GDM1 (cell line): ENCODE data around the gene MCL1.

ENCODE experiments used
- DNase-seq: peaks from one replicate; lab custom pipeline; 2025; lab: John Stamatoyannopoulos, UW

Gene MCL1

DNA sequence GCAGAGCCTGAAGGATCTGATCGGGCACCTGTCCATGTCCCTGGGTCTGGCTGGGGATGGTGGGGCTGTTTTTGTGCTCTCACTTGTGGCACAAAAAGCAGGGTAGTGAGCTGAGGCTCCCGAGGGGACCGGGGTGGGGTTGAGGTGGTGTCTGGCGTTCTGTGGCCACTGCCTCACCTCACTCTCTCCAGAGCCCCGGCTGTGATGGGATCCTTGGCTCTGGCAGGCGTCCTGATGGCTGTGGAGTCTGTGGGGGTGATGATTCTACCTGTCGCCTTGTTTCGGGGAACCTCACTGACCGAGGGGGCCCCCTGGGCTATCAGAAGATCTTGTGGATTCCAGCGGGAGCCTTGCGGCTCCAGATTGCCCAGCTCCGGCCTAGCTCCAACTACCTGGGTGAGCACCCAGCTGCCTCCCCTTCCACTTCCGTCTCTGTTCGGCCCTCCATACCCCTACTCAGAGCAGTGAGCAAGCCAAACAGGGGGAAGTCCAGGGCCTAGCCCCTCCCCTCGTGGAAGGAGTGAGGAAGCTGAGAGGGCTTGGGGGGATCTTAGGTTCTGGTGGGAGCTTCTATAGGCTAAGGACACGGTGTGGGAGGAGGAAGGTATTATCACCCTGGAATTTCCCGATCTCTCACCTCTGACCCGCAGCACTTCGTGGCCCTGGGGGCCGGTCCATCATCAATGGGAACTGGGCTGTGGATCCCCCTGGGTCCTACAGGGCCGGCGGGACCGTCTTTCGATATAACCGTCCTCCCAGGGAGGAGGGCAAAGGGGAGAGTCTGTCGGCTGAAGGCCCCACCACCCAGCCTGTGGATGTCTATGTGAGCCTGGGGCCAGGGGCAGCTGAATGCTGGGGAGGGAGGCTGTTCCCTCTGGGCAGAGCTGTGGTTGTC, 23.2 kb downstream of the MCL1 start:
- no peak for DNase-seq

DNA sequence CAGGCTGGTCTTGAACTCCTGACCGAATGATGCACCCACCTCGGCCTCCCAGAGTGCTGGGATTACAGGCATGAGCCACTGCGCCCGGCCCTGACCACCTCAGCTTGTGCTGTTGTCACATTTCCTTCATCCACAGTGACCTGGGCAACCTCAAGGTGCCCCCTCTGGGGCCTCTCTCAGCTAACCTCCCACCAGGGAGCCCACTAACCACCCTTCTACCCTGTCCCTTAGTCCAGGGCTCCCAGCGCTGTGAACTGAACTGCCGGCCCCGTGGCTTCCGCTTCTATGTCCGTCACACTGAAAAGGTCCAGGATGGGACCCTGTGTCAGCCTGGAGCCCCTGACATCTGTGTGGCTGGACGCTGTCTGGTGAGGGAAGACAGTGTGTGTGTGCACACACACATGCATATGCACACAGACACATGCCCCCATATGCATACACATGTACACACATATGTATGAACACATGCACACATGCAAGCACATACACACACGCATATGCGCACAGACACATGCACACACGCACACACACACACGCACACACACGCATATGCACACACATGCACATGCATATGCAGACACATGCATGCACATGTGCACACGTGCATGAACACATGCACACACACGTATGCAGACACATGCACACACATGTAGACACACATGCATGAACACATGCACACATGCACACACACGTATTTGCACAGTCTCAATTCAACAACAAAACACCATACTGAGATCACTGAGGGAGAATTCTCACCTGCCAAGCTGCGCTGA, 24.0 kb downstream of the MCL1 start:
- no peak for DNase-seq

DNA sequence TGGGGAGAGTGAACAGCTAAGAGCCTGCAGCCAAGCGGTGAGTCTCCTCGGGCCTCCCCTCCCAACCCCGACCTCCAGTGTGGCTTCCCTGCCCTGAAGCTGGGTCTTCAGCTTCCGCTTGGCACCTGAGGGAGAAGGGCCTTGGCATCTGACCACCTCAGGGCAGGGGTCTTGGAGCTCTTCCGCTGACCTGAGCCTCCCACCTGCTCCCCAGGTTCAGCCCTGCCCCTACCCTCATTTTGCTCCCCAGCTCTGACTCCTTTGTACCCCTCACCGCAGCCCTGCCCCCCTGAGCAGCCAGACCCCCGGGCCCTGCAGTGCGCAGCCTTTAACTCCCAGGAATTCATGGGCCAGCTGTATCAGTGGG, 25.3 kb downstream of the MCL1 start:
- DNase-seq: no peak

DNA sequence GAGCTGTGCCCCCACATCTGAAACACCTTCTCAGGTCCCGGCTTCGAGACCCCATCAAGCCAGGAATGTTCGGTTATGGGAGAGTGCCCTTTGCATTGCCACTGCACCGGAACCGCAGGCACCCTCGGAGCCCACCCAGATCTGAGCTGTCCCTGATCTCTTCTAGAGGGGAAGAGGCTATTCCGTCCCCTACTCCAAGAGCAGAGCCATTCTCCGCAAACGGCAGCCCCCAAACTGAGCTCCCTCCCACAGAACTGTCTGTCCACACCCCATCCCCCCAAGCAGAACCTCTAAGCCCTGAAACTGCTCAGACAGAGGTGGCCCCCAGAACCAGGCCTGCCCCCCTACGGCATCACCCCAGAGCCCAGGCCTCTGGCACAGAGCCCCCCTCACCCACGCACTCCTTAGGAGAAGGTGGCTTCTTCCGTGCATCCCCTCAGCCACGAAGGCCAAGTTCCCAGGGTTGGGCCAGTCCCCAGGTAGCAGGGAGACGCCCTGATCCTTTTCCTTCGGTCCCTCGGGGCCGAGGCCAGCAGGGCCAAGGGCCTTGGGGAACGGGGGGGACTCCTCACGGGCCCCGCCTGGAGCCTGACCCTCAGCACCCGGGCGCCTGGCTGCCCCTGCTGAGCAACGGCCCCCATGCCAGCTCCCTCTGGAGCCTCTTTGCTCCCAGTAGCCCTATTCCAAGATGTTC, 25.9 kb downstream of the MCL1 start:
- DNase-seq: no peak

DNA sequence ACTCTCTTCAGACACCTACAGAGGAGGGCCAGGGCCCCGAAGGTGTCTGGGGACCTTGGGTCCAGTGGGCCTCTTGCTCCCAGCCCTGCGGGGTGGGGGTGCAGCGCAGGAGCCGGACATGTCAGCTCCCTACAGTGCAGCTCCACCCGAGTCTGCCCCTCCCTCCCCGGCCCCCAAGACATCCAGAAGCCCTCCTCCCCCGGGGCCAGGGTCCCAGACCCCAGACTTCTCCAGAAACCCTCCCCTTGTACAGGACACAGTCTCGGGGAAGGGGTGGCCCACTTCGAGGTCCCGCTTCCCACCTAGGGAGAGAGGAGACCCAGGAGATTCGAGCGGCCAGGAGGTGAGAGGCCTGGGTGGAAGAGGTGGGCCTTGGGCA, 26.5 kb downstream of the MCL1 start:
- DNase-seq: no peak

DNA sequence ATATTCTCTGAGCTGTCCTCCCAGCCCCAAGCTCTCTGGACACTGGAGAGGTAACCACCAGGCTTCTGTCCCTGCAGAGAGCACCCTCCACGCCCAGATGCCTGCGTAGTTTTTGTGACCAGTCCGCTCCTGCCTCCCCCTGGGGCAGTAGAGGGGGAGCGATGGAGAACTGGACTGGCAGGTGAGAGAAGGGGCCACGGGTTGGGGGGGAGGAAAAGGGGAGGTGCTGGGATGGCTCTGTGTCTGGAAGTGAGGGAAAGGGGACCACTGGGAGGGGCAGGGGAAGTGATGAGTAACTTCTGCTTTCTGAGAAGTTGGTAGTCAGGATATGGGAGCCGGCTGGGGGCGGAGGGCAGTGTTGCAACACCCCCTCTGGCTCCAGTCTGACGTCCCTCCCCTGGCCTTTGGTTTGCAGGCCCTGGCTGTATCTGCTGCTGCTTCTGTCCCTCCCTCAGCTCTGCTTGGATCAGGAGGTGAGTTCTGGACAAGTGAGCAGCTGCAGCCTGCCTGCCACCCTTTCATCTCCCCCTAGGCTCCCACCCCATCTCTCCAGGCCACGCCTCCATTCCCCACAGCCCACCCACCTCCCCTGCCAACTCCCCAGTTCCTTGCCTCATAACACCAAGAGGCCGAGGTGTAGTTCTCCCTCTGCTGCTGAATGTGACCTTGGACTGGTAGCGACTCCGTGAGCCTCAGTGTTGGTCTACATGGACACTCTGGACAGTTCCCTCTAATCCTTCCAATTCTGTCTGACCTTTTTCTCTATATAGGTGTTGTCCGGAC, 27.1 kb downstream of the MCL1 start:
- peak; percentile 87 for DNase-seq

DNA sequence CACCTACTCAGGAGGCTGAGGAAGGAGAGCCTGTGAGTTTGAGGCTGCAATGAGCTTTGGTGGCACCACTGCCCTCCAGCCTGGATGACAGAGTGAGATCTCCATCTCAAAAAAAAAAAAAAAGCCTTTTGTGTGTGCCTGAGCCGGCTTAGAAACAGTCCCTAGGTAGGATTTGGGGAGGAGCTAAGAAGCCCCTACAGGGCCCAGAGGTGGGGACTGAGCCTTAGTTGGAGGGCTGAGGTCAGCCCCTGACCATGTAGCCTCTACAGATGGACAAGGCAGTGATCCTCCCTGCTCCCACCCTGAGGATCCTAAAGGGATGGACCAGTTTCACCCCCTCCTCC, 27.7 kb downstream of the MCL1 start:
- no peak for DNase-seq

DNA sequence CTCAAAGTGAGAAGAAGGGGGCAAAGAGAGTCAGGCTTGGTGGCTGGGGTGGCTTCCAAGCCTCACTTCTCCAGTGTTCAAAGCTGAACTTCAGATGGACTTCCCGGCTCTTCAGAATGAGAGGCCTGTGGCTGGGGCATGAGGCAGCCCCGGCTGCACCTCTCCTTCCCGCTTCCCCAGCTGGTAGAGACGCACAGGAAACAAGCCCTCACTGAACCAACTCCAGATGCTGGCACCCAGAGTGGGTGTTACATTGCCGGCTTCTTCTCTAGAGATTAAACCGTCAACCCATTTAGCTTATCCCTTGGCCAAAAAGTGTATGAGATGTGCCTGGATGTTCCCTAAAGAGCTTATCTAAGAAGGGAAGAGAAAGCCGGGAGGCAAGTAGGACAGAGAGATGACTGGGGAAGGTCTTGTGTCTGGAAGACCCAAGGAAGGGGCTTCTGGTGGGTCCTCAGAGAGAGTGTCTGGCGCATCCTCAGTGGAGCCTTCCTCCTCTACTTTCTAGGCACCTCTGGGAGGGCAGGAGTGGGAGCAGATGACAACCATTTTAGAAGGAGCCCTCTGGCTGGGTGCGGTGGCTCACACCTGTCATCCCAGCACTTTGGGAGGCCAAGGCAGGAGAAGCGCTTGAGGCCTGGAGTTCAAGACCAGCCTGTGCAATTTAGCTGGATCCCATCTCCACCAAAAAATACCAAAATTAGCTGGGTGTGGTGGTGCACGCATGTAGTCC, 28.2 kb downstream of the MCL1 start:
- no peak for DNase-seq

DNA sequence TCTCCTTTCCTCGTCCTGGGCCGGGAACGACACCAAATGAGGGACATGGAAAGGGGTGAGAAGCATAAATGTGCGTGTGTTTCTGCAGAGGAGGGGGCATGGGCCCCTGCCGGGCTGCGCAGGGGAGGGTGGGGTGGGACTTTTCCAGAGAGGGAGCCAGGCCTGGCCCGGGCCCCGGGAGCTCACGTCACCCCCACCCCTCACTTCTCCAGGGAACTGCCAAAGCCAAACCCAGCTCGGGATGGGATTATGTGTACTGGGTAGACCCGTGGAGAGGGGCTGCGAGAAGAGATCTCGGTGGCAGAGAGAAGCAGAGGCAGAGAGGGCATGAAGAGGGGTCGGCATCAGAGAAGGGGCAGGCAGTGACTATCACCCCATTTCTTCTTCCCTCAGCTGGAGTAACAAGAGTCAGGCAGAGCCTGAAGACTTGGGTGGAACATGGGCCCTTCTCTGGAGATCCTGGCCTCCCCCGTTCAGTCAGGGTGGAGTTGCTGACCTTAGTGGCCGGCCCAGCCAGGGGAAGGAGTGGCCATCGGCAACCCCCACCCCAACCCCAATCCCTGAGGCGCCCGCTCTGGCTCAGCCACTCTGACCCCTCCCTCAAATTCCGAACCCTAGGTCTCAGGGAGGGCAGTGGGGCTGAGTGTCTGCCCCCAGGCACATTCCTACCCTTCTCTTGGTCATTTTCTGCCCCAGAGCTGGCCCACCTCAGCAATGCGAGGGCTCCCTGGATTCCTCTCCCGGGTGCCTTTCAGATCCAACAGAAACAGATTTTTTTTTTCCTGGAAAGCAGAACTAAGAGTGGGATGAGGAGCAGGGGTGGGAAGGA, 29.0 kb downstream of the MCL1 start:
- no peak for DNase-seq

DNA sequence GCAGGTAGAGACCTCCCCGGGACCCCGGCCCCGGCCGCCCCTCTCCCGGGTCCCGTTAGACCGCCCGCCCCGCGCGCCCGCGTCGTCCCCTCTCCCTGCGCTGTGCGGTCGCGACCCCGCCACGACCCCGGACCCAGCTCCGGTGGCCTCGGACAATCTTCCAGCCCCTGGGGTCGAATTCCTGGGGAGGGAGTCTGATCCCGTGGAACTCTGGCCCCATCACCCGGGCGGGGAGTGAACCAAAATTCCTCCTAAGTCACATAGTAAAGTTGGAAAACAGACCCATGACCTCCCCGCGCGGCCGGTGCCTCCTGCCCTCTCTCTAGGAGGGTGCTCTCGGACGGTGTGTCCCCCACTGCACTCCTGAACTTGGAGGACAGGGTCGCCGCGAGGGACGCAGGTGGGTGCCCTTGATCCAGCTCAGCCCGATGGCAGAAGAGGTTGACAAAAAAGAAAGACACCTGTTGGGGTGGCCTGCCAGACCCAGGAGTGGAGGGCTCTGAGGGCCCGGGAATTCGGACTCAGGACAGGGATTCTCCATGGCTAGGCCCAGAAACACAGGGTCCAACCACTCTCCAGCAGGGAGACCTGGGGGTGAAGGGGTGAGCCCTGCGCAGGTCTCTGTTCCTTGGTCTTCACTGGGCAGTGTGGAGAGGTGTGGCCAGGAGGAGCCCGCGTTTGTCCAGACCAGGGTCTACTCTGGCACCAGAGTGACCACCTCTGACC, 29.8 kb downstream of the MCL1 start:
- DNase-seq: no peak

DNA sequence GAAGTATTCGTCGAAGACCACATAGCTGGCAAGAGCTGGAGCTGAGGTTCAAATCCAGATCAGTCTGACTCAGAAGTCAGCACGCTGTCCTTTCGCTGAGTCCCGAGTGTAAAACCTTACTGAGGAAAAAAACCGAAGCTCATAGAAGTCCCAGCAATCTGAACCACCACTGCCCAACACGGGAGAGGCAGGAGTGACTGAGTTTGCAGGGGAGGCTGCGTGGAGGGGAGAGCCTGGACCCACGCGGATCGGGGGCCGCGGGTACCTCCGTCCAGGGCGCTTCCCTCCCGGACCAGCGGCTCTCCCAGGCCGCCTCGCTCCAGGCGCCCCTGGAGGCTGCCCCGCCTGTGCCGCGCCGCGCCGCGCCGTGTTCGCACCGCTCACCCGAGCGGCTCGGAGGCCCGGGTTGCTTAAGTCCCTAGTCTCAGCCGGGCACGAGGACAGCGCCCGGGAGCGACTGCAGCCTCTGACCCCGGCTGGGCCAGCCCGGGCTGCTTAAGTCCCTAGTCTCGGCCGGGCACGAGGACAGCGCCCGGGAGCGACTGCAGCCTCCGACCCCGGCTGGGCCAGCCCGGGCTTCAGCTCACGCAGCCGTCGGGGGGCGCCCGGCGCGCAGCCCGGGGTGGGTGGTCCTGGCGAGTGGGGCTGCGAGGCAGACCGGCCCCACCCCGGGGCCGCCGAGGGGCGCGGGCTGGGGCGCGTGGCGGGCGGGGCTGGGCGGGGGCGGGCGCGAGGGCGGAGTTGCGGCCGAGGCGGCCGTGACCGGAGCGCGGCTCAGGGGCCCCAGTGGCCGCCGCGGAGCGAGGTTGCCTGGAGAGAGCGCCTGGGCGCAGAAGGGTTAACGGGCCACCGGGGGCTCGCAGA, 30.5 kb downstream of the MCL1 start, which contains the start of gene ADAMTSL4:
Gene ADAMTSL4, plus strand, starts transcription at position 777 of the 864 bp plus-strand sequence. CDS start 2,881 bp downstream, outside the sequence.
- peak; percentile 42 for DNase-seq

DNA sequence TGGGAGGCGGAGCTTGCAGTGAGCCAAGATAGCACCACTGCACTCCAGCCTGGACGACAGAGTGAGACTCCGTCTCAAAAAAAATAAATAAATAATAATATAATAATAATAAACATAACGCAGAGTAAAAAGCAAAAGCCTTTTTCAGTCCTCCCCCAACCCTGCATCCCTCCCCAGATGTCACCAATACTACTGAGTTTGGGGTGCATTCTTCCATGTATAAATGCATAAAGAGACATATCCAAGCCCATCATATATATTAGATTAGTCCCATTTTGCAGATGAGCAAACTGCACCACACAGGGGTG, 31.1 kb downstream of the MCL1 start:
- no peak for DNase-seq

DNA sequence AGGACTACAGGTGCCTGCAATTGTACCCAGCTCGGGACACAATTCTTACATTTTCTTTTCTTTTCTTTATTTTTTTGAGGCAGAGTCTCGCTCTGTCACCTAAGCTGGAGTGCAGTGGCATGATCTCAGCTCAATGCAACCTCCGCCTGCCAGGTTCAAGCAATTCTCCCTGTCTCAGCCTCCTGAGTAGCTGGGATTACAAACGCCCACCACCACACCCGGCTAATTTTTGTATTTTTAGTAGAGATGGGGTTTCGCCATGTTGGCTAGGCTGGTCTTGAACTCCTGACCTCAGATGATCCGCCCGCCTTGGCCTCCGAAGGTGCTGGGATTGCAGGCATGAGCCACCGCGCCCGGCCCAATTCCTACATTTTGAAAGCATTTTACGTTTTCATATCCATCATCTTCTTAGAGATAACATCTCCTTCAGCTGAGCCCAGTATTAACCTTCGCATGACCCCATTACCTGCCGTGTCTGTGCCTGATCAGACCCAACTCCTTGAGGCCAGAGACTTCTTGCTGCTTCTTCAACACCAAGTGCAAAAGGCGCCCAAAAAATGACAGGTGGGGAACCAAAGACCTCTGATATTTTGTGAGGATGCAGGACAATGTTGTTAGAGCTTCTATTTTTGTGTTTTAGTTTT, 33.0 kb downstream of the MCL1 start:
- no peak for DNase-seq

DNA sequence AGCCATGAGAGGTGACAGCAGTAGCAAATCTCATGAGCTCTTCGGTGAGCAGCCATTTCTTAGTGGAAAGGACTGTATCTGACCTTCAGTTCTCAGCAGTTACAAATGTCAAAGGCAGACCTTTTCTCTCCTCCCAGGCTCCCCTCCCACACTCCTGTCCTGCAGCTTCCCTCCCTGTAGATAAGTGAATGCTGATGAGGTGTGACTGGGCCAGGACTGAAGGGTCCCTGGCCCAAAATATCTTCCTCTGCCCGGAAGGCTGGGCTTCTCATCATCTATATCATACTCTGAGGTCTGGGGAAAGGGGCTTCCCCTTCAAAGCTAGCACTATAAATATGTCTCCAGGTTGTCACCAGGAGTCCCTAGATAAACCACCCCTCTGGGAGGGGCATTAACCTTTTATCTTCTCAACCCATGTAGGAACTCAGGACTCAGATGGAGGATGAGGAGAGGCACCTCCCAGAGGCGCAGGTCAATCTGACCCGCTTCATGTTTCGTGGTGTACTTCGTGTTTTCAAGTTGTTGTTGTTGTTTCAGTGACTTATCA, 33.9 kb downstream of the MCL1 start:
- no peak for DNase-seq

DNA sequence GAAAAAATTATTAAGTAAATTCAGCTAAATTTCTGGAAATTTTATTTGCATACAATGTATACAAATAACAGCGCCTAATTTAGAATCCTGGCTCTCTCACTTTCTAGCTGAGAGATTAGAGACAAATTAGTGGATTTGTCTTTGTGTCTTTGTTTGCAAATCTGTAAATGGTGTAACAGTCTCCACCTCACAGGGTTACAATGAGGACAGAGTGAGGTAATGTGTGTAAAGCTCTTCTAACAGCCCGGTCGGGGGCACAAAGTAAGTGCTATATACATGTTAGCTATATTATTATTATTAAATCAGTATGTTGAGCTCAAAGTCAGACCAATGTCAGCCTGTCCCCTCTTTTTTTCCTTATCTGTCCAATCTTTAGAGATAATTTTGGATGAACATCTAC, 35.2 kb downstream of the MCL1 start:
- DNase-seq: no peak

DNA sequence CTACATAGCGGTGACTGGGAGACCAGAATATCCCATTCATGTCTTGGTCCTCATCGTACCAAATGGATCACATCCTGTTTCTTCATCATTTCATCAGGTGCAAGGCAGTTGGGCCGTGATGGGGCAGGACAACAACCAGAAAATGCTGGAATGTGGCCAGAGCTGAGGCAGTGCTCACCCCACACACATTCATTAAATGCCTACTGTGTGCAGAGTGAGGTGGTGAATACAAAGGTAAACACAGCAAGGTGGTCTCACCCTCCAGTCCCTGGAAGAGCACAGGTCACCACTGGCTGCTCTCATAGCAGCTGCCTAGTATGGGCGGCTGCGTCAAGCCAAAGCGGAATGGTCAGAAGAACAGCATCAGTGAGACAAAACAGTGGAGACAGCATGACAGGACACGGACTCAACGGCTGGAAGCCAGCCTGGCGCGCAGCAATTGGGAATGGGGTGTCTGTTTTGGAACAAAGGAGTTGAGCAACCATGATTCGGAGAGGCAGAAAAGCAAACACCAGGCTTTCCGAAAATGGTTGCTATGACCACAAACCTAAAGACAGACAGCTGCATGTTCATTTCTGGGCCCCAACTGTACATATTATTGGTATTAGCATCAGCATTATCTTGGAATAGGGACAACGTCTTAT, 35.8 kb downstream of the MCL1 start:
- no peak for DNase-seq
